ENCODE data around the gene OTOA.
"Not testable (repeated sequence)": the region's sequence is repeated elsewhere in the genome, so short reads cannot be mapped to it uniquely, and the experiment has no call there.

The OTOA gene

GRCh38 chr16:21684199-21684598 is 20.4 kb downstream of the OTOA start:
- peak; percentile 43 for DNase-seq (ENCODE audit: low read depth)
- TF ChIP-seq, protein P1, sequence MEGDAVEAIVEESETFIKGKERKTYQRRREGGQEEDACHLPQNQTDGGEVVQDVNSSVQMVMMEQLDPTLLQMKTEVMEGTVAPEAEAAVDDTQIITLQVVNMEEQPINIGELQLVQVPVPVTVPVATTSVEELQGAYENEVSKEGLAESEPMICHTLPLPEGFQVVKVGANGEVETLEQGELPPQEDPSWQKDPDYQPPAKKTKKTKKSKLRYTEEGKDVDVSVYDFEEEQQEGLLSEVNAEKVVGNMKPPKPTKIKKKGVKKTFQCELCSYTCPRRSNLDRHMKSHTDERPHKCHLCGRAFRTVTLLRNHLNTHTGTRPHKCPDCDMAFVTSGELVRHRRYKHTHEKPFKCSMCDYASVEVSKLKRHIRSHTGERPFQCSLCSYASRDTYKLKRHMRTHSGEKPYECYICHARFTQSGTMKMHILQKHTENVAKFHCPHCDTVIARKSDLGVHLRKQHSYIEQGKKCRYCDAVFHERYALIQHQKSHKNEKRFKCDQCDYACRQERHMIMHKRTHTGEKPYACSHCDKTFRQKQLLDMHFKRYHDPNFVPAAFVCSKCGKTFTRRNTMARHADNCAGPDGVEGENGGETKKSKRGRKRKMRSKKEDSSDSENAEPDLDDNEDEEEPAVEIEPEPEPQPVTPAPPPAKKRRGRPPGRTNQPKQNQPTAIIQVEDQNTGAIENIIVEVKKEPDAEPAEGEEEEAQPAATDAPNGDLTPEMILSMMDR (IDR thresholded peaks at IDR 0.05; ENCODE audit: low read depth, low read length): peak; percentile 74
- no peak for TF ChIP-seq MYC (IDR thresholded peaks at IDR 0.05; ENCODE audit: low read depth, low read length)
- TF ChIP-seq POLR2A (IDR thresholded peaks at IDR 0.05; ENCODE audit: extremely low read depth, insufficient read length): no peak
- no peak for TF ChIP-seq MAX (IDR thresholded peaks at IDR 0.05; ENCODE audit: low read depth, low read length)

DNA sequence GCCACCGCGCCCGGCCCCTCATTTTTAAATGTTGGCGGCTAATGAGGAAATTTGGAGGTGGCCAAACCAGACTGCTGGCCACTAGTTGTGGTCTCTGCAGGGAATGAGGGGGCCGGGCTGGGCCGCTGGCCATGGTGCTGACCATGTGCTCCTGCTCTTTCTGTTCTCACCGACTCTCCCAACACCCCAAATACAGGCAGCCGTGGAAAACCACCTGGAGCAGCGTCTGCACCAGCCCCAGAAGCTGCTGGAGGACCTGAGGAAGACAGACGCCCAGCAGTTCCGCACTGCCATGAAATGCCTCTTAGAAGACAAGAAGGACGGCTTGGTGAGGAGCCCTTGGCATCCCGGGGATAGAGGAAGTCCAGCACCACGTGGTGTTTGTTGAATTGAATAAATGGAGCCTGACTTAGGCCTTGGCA is 21.3 kb downstream of the OTOA start:
- TF ChIP-seq, protein P1 (IDR thresholded peaks at IDR 0.05; ENCODE audit: low read depth, low read length): no peak
- TF ChIP-seq POLR2A (IDR thresholded peaks at IDR 0.05; ENCODE audit: extremely low read depth, insufficient read length): no peak
- TF ChIP-seq MAX (IDR thresholded peaks at IDR 0.05; ENCODE audit: low read depth, low read length): peak; percentile 81
- peak; percentile 46; the same call in 1 of the 2 replicates for TF ChIP-seq MYC (IDR thresholded peaks at IDR 0.05; ENCODE audit: low read depth, low read length)
- DNase-seq (ENCODE audit: low read depth): peak; percentile 36
- no peak overlapping the region for H3K4me3 ChIP-seq (ENCODE audit: low read depth, low read length)

More at GRCh38 chr16:21684199-21684598, 20.4 kb downstream of the OTOA start:
- H3K4me3 ChIP-seq (ENCODE audit: low read depth, low read length): no peak overlapping the region

- no peak for DNase-seq (ENCODE audit: low read depth)
- H3K4me3 ChIP-seq (ENCODE audit: low read depth, low read length): no peak overlapping the region
- TF ChIP-seq POLR2A (IDR thresholded peaks at IDR 0.05; ENCODE audit: extremely low read depth, insufficient read length) (no peak), MAX (IDR thresholded peaks at IDR 0.05; ENCODE audit: low read depth, low read length) (no peak), MYC (IDR thresholded peaks at IDR 0.05; ENCODE audit: low read depth, low read length) (no peak)
- TF ChIP-seq, protein P1 (IDR thresholded peaks at IDR 0.05; ENCODE audit: low read depth, low read length): no peak
Measured at GRCh38 chr16:21689107-21689506, 25.3 kb downstream of the OTOA start.

- DNase-seq (ENCODE audit: low read depth); H3K4me3 ChIP-seq (ENCODE audit: low read depth, low read length): not testable (repeated sequence)
Measured at GRCh38 chr16:21690967-21691366, 27.2 kb downstream of the OTOA start.

GRCh38 chr16:21694609-21695008 is 30.8 kb downstream of the OTOA start:
- DNase-seq (ENCODE audit: low read depth): no peak

DNA sequence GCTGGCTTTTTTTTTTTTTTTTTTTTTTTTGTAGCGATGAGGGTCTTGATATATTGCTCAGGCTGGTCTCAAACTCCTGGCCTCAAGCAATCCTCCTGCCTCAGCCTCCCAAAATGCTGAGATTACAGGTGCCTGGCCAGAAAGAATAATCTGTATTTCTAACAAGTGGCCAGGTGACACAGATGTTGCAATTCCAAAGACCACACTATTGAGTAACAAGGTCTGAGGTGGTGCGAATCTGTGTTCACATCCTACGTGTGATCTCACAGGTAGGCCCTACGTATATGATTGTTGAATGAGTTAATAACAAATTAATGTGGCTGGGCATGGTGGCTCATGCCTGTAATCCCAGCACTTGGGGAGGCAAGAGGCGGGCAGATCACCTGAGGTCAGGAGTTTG is 33.3 kb downstream of the OTOA start:
- DNase-seq (ENCODE audit: low read depth): no peak
- no peak for TF ChIP-seq MAX (IDR thresholded peaks at IDR 0.05; ENCODE audit: low read depth, low read length)
- TF ChIP-seq, protein P1 (IDR thresholded peaks at IDR 0.05; ENCODE audit: low read depth, low read length): no peak
- no peak for TF ChIP-seq MYC (IDR thresholded peaks at IDR 0.05; ENCODE audit: low read depth, low read length)
- TF ChIP-seq POLR2A (IDR thresholded peaks at IDR 0.05; ENCODE audit: extremely low read depth, insufficient read length): no peak
- no peak overlapping the region for H3K4me3 ChIP-seq (ENCODE audit: low read depth, low read length)

More at GRCh38 chr16:21694609-21695008, 30.8 kb downstream of the OTOA start:
- H3K4me3 ChIP-seq (ENCODE audit: low read depth, low read length): no peak overlapping the region
- TF ChIP-seq, protein P1 (IDR thresholded peaks at IDR 0.05; ENCODE audit: low read depth, low read length): no peak
- no peak for TF ChIP-seq POLR2A (IDR thresholded peaks at IDR 0.05; ENCODE audit: extremely low read depth, insufficient read length)
- TF ChIP-seq MYC (IDR thresholded peaks at IDR 0.05; ENCODE audit: low read depth, low read length): no peak
- no peak for TF ChIP-seq MAX (IDR thresholded peaks at IDR 0.05; ENCODE audit: low read depth, low read length)
